ENCODE data around the gene KNSTRN. TPM values are rescaled to one million over a fixed set of nuclear protein-coding genes. Genes with fewer than 3 reads are reported as not detected.

Gene KNSTRN
- total and polyA plus RNA-seq, 2 donors (not counting 1 experiment from before 2014, with no cell fraction given) = 22.5 to 30.9 TPM

DNA sequence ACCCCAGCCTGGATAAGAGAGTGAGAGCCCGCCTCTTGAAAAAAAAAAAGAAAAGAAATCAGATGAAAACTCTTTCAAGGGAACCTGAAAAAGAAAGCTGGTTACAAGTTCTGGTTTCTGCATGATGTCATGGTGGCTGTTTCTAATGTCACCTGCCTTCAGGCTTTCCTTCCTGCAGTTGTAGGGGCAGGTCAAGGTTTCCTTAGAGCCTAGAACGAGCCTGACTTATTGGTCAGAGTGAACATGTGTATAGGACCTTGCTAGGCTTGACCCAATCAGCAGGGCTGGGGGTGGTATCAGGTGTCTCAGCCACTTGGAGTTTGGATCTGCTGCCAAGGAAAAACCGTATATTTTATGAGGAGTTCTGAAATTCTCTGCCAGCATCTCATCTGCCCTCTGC is 26.8 kb downstream of the KNSTRN start:
- Histone ChIP-seq H3K36me3 (ENCODE audit: control insufficient read depth, insufficient read depth, low read length) (peaks cover 21% of the 10 kb centered on the region), H4K20me1 (ENCODE audit: control insufficient read depth, extremely low read depth, insufficient read depth, low read length) (no peaks in the 10 kb centered on the region), H3K4me1 (ENCODE audit: control insufficient read depth, extremely low read depth, insufficient read depth, low read length) (peaks cover 3% of the 10 kb centered on the region), H2AFZ (ENCODE audit: low read length) (no peak overlapping the region), H3K27me3 (ENCODE audit: control insufficient read depth, insufficient read depth, low read length) (no peaks in the 10 kb centered on the region), H3K4me2 (ENCODE audit: extremely low read depth, insufficient read depth, low read length) (no peak overlapping the region), H3K4me3 (replicated peaks in 1 of 4; ENCODE audit: control extremely low read depth in 1 of 4, insufficient read depth in 1 of 4, low read depth in 3 of 4, low read length in 4 of 4) (no peak overlapping the region), H3K9ac (ENCODE audit: insufficient read depth, low read length) (no peak overlapping the region), H3K79me2 (ENCODE audit: control insufficient read depth, insufficient read depth, low read length) (peaks cover 10% of the 10 kb centered on the region), H3K9me3 (ENCODE audit: control insufficient read depth, insufficient read depth, low read depth, low read length) (no peaks in the 10 kb centered on the region), H3K27ac (ENCODE audit: insufficient read depth, low read length) (no peak overlapping the region)
- TF ChIP-seq, protein P1, sequence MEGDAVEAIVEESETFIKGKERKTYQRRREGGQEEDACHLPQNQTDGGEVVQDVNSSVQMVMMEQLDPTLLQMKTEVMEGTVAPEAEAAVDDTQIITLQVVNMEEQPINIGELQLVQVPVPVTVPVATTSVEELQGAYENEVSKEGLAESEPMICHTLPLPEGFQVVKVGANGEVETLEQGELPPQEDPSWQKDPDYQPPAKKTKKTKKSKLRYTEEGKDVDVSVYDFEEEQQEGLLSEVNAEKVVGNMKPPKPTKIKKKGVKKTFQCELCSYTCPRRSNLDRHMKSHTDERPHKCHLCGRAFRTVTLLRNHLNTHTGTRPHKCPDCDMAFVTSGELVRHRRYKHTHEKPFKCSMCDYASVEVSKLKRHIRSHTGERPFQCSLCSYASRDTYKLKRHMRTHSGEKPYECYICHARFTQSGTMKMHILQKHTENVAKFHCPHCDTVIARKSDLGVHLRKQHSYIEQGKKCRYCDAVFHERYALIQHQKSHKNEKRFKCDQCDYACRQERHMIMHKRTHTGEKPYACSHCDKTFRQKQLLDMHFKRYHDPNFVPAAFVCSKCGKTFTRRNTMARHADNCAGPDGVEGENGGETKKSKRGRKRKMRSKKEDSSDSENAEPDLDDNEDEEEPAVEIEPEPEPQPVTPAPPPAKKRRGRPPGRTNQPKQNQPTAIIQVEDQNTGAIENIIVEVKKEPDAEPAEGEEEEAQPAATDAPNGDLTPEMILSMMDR (conservative IDR thresholded peaks at IDR 0.05 in 1 of 2, IDR thresholded peaks at IDR 0.05 in 1 of 2; ENCODE audit: low read depth in 1 of 2, low read length in 2 of 2) = no peak
- no peak for TF ChIP-seq EZH2 (IDR thresholded peaks at IDR 0.05; ENCODE audit: low read length, missing control alignments)
- DNase-seq (ENCODE audit: low read depth in 2 of 2) = no peak

DNA sequence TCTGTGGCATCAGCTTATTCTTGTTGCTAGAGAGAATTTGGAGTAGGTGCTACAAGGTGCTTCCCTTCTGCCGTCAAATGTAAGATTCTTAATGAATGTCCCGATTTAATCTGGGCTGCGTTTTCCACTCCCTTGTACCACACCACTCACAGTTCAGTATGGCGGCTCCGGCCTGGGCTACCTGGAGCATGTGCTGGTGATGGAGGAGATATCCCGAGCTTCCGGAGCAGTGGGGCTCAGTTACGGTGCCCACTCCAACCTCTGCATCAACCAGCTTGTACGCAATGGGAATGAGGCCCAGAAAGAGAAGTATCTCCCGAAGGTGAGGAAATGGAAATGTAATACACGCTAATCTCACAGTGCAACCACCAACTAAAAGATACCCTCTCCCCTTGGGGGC is 28.0 kb downstream of the KNSTRN start:
- H3K79me2 ChIP-seq (ENCODE audit: control insufficient read depth, insufficient read depth, low read length) = peaks cover 10% of the 10 kb centered on the region
- H3K9me3 ChIP-seq (ENCODE audit: control insufficient read depth, insufficient read depth, low read depth, low read length) = no peaks in the 10 kb centered on the region
- no peak overlapping the region for H3K27ac ChIP-seq (ENCODE audit: insufficient read depth, low read length)
- H4K20me1 ChIP-seq (ENCODE audit: control insufficient read depth, extremely low read depth, insufficient read depth, low read length) = no peaks in the 10 kb centered on the region
- H3K4me1 ChIP-seq (ENCODE audit: control insufficient read depth, extremely low read depth, insufficient read depth, low read length) = peaks cover 3% of the 10 kb centered on the region
- DNase-seq (ENCODE audit: low read depth in 2 of 2) = no peak
- peaks cover 28% of the 10 kb centered on the region for H3K36me3 ChIP-seq (ENCODE audit: control insufficient read depth, insufficient read depth, low read length)
- no peaks in the 10 kb centered on the region for H3K27me3 ChIP-seq (ENCODE audit: control insufficient read depth, insufficient read depth, low read length)
- H3K4me2 ChIP-seq (ENCODE audit: extremely low read depth, insufficient read depth, low read length) = no peak overlapping the region
- H3K9ac ChIP-seq (ENCODE audit: insufficient read depth, low read length) = no peak overlapping the region
- H2AFZ ChIP-seq (ENCODE audit: low read length) = no peak overlapping the region
- H3K4me3 ChIP-seq (replicated peaks in 1 of 4; ENCODE audit: control extremely low read depth in 1 of 4, insufficient read depth in 1 of 4, low read depth in 3 of 4, low read length in 4 of 4) = no peak overlapping the region
- TF ChIP-seq, protein P1 (conservative IDR thresholded peaks at IDR 0.05 in 1 of 2, IDR thresholded peaks at IDR 0.05 in 1 of 2; ENCODE audit: low read depth in 1 of 2, low read length in 2 of 2) = no peak
- no peak for TF ChIP-seq EZH2 (IDR thresholded peaks at IDR 0.05; ENCODE audit: low read length, missing control alignments)

DNA sequence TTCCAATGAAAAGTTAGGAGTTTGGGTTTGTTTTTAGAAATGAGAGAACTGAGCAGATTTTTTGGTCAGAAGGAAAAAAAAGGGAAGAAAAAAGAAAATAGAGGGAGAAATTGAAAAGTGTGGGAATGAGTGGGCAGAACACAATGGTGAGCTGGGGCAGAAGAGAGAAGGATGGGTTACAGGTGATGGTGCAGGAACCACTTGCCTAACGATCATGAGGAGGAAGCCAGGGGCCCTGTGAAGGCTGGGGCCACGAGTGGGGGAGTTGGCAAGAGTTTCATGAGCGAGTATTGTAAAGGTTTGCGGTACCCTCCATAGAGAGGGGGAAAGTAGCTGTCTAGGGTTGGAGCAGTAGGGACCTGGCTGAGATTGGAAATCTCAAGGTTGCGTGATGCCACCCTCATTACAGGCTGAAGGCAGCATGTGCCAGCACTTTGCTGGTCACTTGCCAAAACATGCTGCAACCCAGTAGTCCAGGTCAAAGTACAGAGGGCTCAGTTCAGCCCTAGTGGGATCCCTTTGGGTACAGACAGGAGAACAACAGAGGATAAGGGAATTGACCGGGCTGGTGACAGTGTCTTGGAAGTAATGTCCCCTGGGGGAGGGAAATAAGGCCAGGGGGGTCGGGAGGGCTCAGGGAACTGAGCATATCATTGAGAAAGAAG is 29.7 kb downstream of the KNSTRN start:
- H4K20me1 ChIP-seq (ENCODE audit: control insufficient read depth, extremely low read depth, insufficient read depth, low read length) = no peaks in the 10 kb centered on the region
- no peak overlapping the region for H2AFZ ChIP-seq (ENCODE audit: low read length)
- no peaks in the 10 kb centered on the region for H3K9me3 ChIP-seq (ENCODE audit: control insufficient read depth, insufficient read depth, low read depth, low read length)
- no peak overlapping the region for H3K4me2 ChIP-seq (ENCODE audit: extremely low read depth, insufficient read depth, low read length)
- no peak overlapping the region for H3K9ac ChIP-seq (ENCODE audit: insufficient read depth, low read length)
- no peaks in the 10 kb centered on the region for H3K27me3 ChIP-seq (ENCODE audit: control insufficient read depth, insufficient read depth, low read length)
- H3K4me3 ChIP-seq (replicated peaks in 1 of 4; ENCODE audit: control extremely low read depth in 1 of 4, insufficient read depth in 1 of 4, low read depth in 3 of 4, low read length in 4 of 4) = no peak overlapping the region
- no peak for DNase-seq (ENCODE audit: low read depth in 2 of 2)
- H3K79me2 ChIP-seq (ENCODE audit: control insufficient read depth, insufficient read depth, low read length) = no peaks in the 10 kb centered on the region
- no peak for TF ChIP-seq EZH2 (IDR thresholded peaks at IDR 0.05; ENCODE audit: low read length, missing control alignments)
- TF ChIP-seq, protein P1 (conservative IDR thresholded peaks at IDR 0.05 in 1 of 2, IDR thresholded peaks at IDR 0.05 in 1 of 2; ENCODE audit: low read depth in 1 of 2, low read length in 2 of 2) = no peak
- H3K27ac ChIP-seq (ENCODE audit: insufficient read depth, low read length) = no peak overlapping the region
- H3K4me1 ChIP-seq (ENCODE audit: control insufficient read depth, extremely low read depth, insufficient read depth, low read length) = no peaks in the 10 kb centered on the region
- peaks cover 33% of the 10 kb centered on the region for H3K36me3 ChIP-seq (ENCODE audit: control insufficient read depth, insufficient read depth, low read length)
